Keratinocyte (primary cell): ENCODE data around the gene DLG1. TPM values are rescaled to one million over a fixed set of nuclear protein-coding genes. Genes with fewer than 3 reads are reported as not detected.

ENCODE experiments used
- DNase-seq: peaks from one replicate; pipeline ENCODE4 v3.0.0-alpha.2; 2011; ENCODE audit warnings: low read depth, missing footprints, low spot score
- FAIRE-seq: peaks from 2 replicates; lab custom pipeline; 2011; peaks lifted over from hg19 to GRCh38; lab: Jason Lieb, UNC
- H2AFZ ChIP-seq: 2 replicates; pipeline ENCODE4 v1.6.0; 2012; ENCODE audit warnings: low read length, control low read depth, inconsistent platforms; ENCODE audit not compliant: control insufficient read depth
- H3K27ac ChIP-seq: 2 replicates; pipeline ENCODE4 v1.5.1; 2011; ENCODE audit warnings: low read length; ENCODE audit not compliant: control insufficient read depth, insufficient read depth
- H3K27me3 ChIP-seq: 3 replicates; pipeline ENCODE4 v1.6.0; 2011; ENCODE audit warnings: low read length; ENCODE audit not compliant: control insufficient read depth, insufficient read depth; ENCODE audit errors: extremely low read depth
- H3K36me3 ChIP-seq, 2 experiments: 2 replicates in 1 of 2; 3 replicates in 1 of 2; pipeline ENCODE4 v1.5.1; 2011; ENCODE audit warnings: low read length in 2 of 2, mild to moderate bottlenecking in 1 of 2; ENCODE audit not compliant: control insufficient read depth in 2 of 2, insufficient read depth in 2 of 2; ENCODE audit errors: extremely low read depth in 1 of 2
- H3K4me1 ChIP-seq: 3 replicates; pipeline ENCODE4 v1.5.1; 2011; ENCODE audit warnings: low read length; ENCODE audit not compliant: control insufficient read depth, insufficient read depth; ENCODE audit errors: extremely low read depth
- H3K4me2 ChIP-seq: 3 replicates; pipeline ENCODE4 v1.6.0; 2011; ENCODE audit warnings: low read depth, low read length; ENCODE audit not compliant: control insufficient read depth, insufficient read depth; ENCODE audit errors: extremely low read depth
- H3K4me3 ChIP-seq, 3 experiments: fragments of 200-600 bp in 1 of 3; sonication (generic) in 1 of 3; 2 replicates in 2 of 3; 3 replicates in 1 of 3; pipeline ENCODE4 v1.5.1; 2011 to 2016; ENCODE audit warnings: low read length in 3 of 3, mild to moderate bottlenecking in 3 of 3, control low read depth in 2 of 3, inconsistent platforms in 1 of 3, low read depth in 1 of 3, mixed read lengths in 1 of 3, mixed run types in 1 of 3, moderate library complexity in 1 of 3; ENCODE audit not compliant: control insufficient read depth in 2 of 3, insufficient read depth in 2 of 3; ENCODE audit errors: extremely low read depth in 1 of 3
- H3K79me2 ChIP-seq: 2 replicates; pipeline ENCODE4 v1.6.0; 2012; ENCODE audit warnings: low read length; ENCODE audit not compliant: control insufficient read depth, insufficient read depth
- H3K9ac ChIP-seq: 3 replicates; pipeline ENCODE4 v1.6.0; 2011; ENCODE audit warnings: low read length; ENCODE audit not compliant: control insufficient read depth, insufficient read depth; ENCODE audit errors: extremely low read depth
- H3K9me1 ChIP-seq: 3 replicates; pipeline ENCODE4 v1.6.0; 2011; ENCODE audit warnings: low read length; ENCODE audit not compliant: control insufficient read depth, insufficient read depth; ENCODE audit errors: extremely low read depth
- H3K9me3 ChIP-seq: 2 replicates; pipeline ENCODE4 v1.5.1; 2012; ENCODE audit warnings: low read depth, low read length; ENCODE audit not compliant: control insufficient read depth
- H4K20me1 ChIP-seq: 3 replicates; pipeline ENCODE4 v1.6.0; 2011; ENCODE audit warnings: low read length; ENCODE audit not compliant: control insufficient read depth, insufficient read depth; ENCODE audit errors: extremely low read depth
- EZH2 ChIP-seq: IDR thresholded peaks from one replicate; pipeline ENCODE4 v1.6.1; 2012; ENCODE audit warnings: inconsistent platforms, mild to moderate bottlenecking, low read length, moderate library complexity
- dilution Hi-C: fragments of 300-500 bp; cut with MboI; formaldehyde crosslinking; loops from one replicate; pipeline ENCODE4 v1.7.0; 2020; ENCODE audit warnings: low sequenced_read_pairs; ENCODE audit not compliant: extremely low pct_ligation_motif_present
- polyA plus RNA-seq, 5 experiments: library from polyadenylated mRNA; depleted of rRNA in 3 of 5; stranded (reverse) in 3 of 5; stranded (forward) in 1 of 5; unstranded in 1 of 5; fragments of >200 nt; gene quantifications; 1 replicate in 1 of 5; 2 replicates in 3 of 5; 3 replicates in 1 of 5; pipeline versions ENCODE4 v1.2.1 to v1.2.3, GENCODE V29; 2011 to 2012; ENCODE audit warnings: missing spikeins in 2 of 5, low read depth in 1 of 5, low replicate concordance in 1 of 5
- TF ChIP-seq, protein P1 (sequence below), 3 experiments: IDR thresholded peaks in 1 of 3; conservative IDR thresholded peaks in 1 of 3; optimal IDR thresholded peaks in 1 of 3; 2 replicates in 2 of 3; 3 replicates in 1 of 3; pipeline versions ENCODE3 to v1.5.1; 2011; ENCODE audit warnings: low read length in 3 of 3, mild to moderate bottlenecking in 3 of 3, moderate library complexity in 2 of 3, control low read depth in 1 of 3, inconsistent platforms in 1 of 3; ENCODE audit not compliant: insufficient read depth in 2 of 3; ENCODE audit errors: extremely low read depth in 1 of 3

Gene DLG1
- polyA plus RNA-seq, 1 donor (not counting 4 experiments of a cell fraction or from before 2014, with no cell fraction given) = 139 TPM

DNA sequence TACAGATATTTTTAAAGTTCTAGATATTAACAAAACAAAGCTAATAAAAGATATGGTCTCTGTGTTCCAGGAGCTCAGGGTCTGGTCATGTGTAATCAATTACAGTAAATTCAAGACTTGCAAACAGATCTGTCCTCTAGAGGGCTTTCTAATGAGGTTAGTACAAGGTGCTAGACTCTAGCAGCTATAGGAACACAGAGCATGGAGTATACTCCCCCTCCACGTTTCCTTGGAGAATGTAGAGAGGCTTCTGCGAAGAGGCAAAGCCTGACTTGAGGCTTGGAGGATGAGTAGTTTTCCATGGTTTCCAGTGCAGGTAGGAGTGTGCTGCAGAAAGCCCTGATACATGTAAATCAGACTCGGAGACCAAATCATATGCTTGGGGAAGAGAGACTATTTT lies 32.7 kb upstream of the DLG1 start:
- FAIRE-seq (no peak), DNase-seq (no peak)
- dilution Hi-C loops = no loop called here
- Histone ChIP-seq H3K9ac (no peak overlapping the region), H3K4me2 (no peak overlapping the region), H3K27me3 (no peaks in the 10 kb centered on the region), H4K20me1 (no peaks in the 10 kb centered on the region), H3K4me3 (no peak overlapping the region), H3K9me1 (no peaks in the 10 kb centered on the region), H3K79me2 (no peaks in the 10 kb centered on the region), H2AFZ (no peak overlapping the region), H3K27ac (no peak overlapping the region), H3K36me3 (no peaks in the 10 kb centered on the region), H3K9me3 (no peaks in the 10 kb centered on the region), H3K4me1 (no peaks in the 10 kb centered on the region)
- no peak for TF ChIP-seq EZH2
- TF ChIP-seq, protein P1, sequence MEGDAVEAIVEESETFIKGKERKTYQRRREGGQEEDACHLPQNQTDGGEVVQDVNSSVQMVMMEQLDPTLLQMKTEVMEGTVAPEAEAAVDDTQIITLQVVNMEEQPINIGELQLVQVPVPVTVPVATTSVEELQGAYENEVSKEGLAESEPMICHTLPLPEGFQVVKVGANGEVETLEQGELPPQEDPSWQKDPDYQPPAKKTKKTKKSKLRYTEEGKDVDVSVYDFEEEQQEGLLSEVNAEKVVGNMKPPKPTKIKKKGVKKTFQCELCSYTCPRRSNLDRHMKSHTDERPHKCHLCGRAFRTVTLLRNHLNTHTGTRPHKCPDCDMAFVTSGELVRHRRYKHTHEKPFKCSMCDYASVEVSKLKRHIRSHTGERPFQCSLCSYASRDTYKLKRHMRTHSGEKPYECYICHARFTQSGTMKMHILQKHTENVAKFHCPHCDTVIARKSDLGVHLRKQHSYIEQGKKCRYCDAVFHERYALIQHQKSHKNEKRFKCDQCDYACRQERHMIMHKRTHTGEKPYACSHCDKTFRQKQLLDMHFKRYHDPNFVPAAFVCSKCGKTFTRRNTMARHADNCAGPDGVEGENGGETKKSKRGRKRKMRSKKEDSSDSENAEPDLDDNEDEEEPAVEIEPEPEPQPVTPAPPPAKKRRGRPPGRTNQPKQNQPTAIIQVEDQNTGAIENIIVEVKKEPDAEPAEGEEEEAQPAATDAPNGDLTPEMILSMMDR (optimal IDR thresholded peaks at IDR 0.05 in 1 of 3, IDR thresholded peaks at IDR 0.05 in 1 of 3, conservative IDR thresholded peaks at IDR 0.05 in 1 of 3; ENCODE audit: extremely low read depth in 1 of 3, insufficient read depth in 2 of 3, low read length in 3 of 3) = peak in 2 of 3 experiments; percentile 15 to 20

DNA sequence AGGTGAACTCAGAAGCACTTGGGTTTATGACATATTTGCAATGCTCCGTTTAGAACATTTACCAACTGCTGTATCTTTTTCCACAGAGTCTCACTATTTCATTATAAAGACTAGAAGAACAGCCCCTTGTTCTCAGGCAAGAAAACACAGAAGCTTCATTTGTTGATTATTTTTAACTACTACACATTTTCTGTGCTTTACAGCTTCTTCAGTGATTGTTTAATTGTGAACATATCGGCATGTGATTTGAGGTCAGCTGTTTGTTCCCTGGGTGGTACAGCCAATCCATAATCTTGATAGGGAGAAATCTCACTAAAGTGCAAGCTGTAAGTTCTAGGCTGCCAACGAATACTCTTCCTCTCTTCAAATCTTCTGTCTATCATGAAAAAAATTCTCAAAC lies 31.0 kb upstream of the DLG1 start:
- Histone ChIP-seq H3K9me1 (no peaks in the 10 kb centered on the region), H3K9ac (no peak overlapping the region), H3K4me1 (peaks cover 3% of the 10 kb centered on the region), H3K36me3 (no peaks in the 10 kb centered on the region), H3K27me3 (no peaks in the 10 kb centered on the region), H3K79me2 (no peaks in the 10 kb centered on the region), H3K27ac (no peak overlapping the region), H3K4me2 (no peak overlapping the region), H3K4me3 (no peak overlapping the region), H4K20me1 (no peaks in the 10 kb centered on the region), H2AFZ (no peak overlapping the region), H3K9me3 (no peaks in the 10 kb centered on the region)
- dilution Hi-C loops = no loop called here
- no peak for FAIRE-seq
- TF ChIP-seq EZH2 = no peak
- TF ChIP-seq, protein P1 (optimal IDR thresholded peaks at IDR 0.05 in 1 of 3, IDR thresholded peaks at IDR 0.05 in 1 of 3, conservative IDR thresholded peaks at IDR 0.05 in 1 of 3; ENCODE audit: extremely low read depth in 1 of 3, insufficient read depth in 2 of 3, low read length in 3 of 3) = no peak
- DNase-seq = no peak
